H9 (cell line): ENCODE results near the gene MAP4K3. TPM values are rescaled to one million over a fixed set of nuclear protein-coding genes. Genes with fewer than 3 reads are reported as not detected.
"Not testable (repeated sequence)": the region's sequence is repeated elsewhere in the genome, so short reads cannot be mapped to it uniquely, and the experiment has no call there.

Experiments
- DNase-seq: peaks from one replicate; pipeline ENCODE4 v3.0.0-alpha.2; 2017
- H2AFZ ChIP-seq: one replicate; pipeline ENCODE4 v1.6.1; 2013; ENCODE audit warnings: mild to moderate bottlenecking, low read length, control low read depth, moderate library complexity
- H2AK5ac ChIP-seq: 2 replicates; pipeline ENCODE4 v1.6.1; 2013; ENCODE audit warnings: low read length, control low read depth, mixed read lengths; ENCODE audit not compliant: insufficient read length
- H2BK120ac ChIP-seq: one replicate; pipeline ENCODE4 v1.6.1; 2013; ENCODE audit warnings: low read depth, mild to moderate bottlenecking, low read length, control low read depth, inconsistent platforms; ENCODE audit not compliant: poor library complexity, severe bottlenecking
- H2BK12ac ChIP-seq: 2 replicates; pipeline ENCODE4 v1.6.1; 2013; ENCODE audit warnings: low read length, control low read depth, mixed read lengths, low read depth; ENCODE audit not compliant: insufficient read length
- H2BK15ac ChIP-seq: 2 replicates; pipeline ENCODE4 v1.6.1; 2013; ENCODE audit warnings: low read depth, low read length, control low read depth
- H2BK20ac ChIP-seq: one replicate; pipeline ENCODE4 v1.6.1; 2013; ENCODE audit warnings: low read depth, mild to moderate bottlenecking, low read length, control low read depth, inconsistent platforms; ENCODE audit not compliant: poor library complexity, severe bottlenecking
- H2BK5ac ChIP-seq: 2 replicates; pipeline ENCODE4 v1.6.1; 2013; ENCODE audit warnings: low read length, control low read depth, mixed read lengths; ENCODE audit not compliant: insufficient read length
- H3K14ac ChIP-seq: 2 replicates; pipeline ENCODE4 v1.6.1; 2013; ENCODE audit warnings: low read length, control low read depth; ENCODE audit not compliant: insufficient read depth
- H3K18ac ChIP-seq: 2 replicates; pipeline ENCODE4 v1.6.1; 2013; ENCODE audit warnings: low read depth, mild to moderate bottlenecking, mixed read lengths, low read length, control low read depth; ENCODE audit not compliant: insufficient read length
- H3K23ac ChIP-seq: 2 replicates; pipeline ENCODE4 v1.6.1; 2013; ENCODE audit warnings: low read length, control low read depth, mixed read lengths, low read depth; ENCODE audit not compliant: insufficient read length
- H3K23me2 ChIP-seq: 2 replicates; pipeline ENCODE4 v1.6.1; 2013; ENCODE audit warnings: low read depth, mild to moderate bottlenecking, mixed read lengths, low read length, control low read depth; ENCODE audit not compliant: insufficient read length, poor library complexity, severe bottlenecking
- H3K27ac ChIP-seq: 2 replicates; pipeline ENCODE4 v1.5.1; 2013; ENCODE audit warnings: low read length, control low read depth, mixed read lengths, low read depth; ENCODE audit not compliant: insufficient read length
- H3K27me3 ChIP-seq: 2 replicates; pipeline ENCODE4 v1.6.1; 2013; ENCODE audit warnings: low read length, control low read depth, inconsistent platforms; ENCODE audit not compliant: insufficient read depth
- H3K4ac ChIP-seq: 2 replicates; pipeline ENCODE4 v1.6.1; 2013; ENCODE audit warnings: low read depth, mild to moderate bottlenecking, control low read depth, inconsistent platforms, low read length, moderate library complexity
- H3K4me1 ChIP-seq: 2 replicates; pipeline ENCODE4 v1.6.1; 2013; ENCODE audit warnings: low read length, control low read depth, inconsistent platforms; ENCODE audit not compliant: insufficient read depth
- H3K4me2 ChIP-seq: 2 replicates; pipeline ENCODE4 v1.6.1; 2013; ENCODE audit warnings: low read length, control low read depth, mixed read lengths; ENCODE audit not compliant: insufficient read length, insufficient read depth
- H3K56ac ChIP-seq: 2 replicates; pipeline ENCODE4 v1.6.1; 2013; ENCODE audit warnings: low read depth, mild to moderate bottlenecking, mixed read lengths, low read length, control low read depth; ENCODE audit not compliant: insufficient read length
- H3K79me1 ChIP-seq: 2 replicates; pipeline ENCODE4 v1.6.1; 2013; ENCODE audit warnings: low read depth, mild to moderate bottlenecking, moderate library complexity, low read length, control low read depth, inconsistent platforms; ENCODE audit not compliant: insufficient read depth, poor library complexity, severe bottlenecking
- H3K79me2 ChIP-seq: 2 replicates; pipeline ENCODE4 v1.6.1; 2013; ENCODE audit warnings: low read length, control low read depth, inconsistent platforms; ENCODE audit not compliant: insufficient read depth
- H3K9ac ChIP-seq: 2 replicates; pipeline ENCODE4 v1.6.1; 2013; ENCODE audit warnings: low read length, control low read depth, mixed read lengths; ENCODE audit not compliant: insufficient read length; ENCODE audit errors: extremely low read depth
- H3K9me3 ChIP-seq: one replicate; pipeline ENCODE4 v1.6.1; 2013; ENCODE audit warnings: low read depth, low read length, inconsistent platforms; ENCODE audit not compliant: control insufficient read depth
- H3T11ph ChIP-seq: one replicate; pipeline ENCODE4 v1.6.1; 2013; ENCODE audit warnings: mild to moderate bottlenecking, low read length, control low read depth, inconsistent platforms
- H4K20me1 ChIP-seq: one replicate; pipeline ENCODE4 v1.6.1; 2013; ENCODE audit not compliant: control insufficient read depth, insufficient read length, insufficient read depth
- H4K5ac ChIP-seq: 2 replicates; pipeline ENCODE4 v1.6.1; 2013; ENCODE audit warnings: low read depth, mild to moderate bottlenecking, mixed read lengths, low read length, control low read depth; ENCODE audit not compliant: insufficient read length
- H4K8ac ChIP-seq: replicated peaks from 2 replicates; pipeline ENCODE4 v1.6.1; 2013; ENCODE audit warnings: low read length, control low read depth, mixed read lengths, low read depth; ENCODE audit not compliant: insufficient read length
- H4K91ac ChIP-seq: 2 replicates; pipeline ENCODE4 v1.6.1; 2013; ENCODE audit warnings: low read depth, mild to moderate bottlenecking, moderate library complexity, mixed read lengths, low read length, control low read depth; ENCODE audit not compliant: insufficient read length
- H3K27ac Mint-ChIP-seq, 3 experiments: 2 replicates in 2 of 3; 3 replicates in 1 of 3; pipeline ENCODE4 v1.8.0; 2020 to 2021; ENCODE audit warnings: mixed read lengths in 3 of 3, mild to moderate bottlenecking in 1 of 3, moderate library complexity in 1 of 3
- H3K27me3 Mint-ChIP-seq: 2 replicates; pipeline ENCODE4 v1.8.0; 2021; ENCODE audit warnings: low read depth, mild to moderate bottlenecking, moderate library complexity, mixed read lengths
- H3K36me3 Mint-ChIP-seq, 3 experiments: 2 replicates in 2 of 3; 3 replicates in 1 of 3; pipeline ENCODE4 v1.8.0; 2020 to 2021; ENCODE audit warnings: low read depth in 3 of 3, mixed read lengths in 3 of 3; ENCODE audit not compliant: insufficient read depth in 1 of 3
- H3K4me1 Mint-ChIP-seq, 2 experiments: 2 replicates each; pipeline ENCODE4 v1.8.0; 2020; ENCODE audit warnings: mixed read lengths in 2 of 2
- H3K4me3 Mint-ChIP-seq, 2 experiments: 2 replicates in 1 of 2; 3 replicates in 1 of 2; pipeline ENCODE4 v1.8.0; 2020 to 2021; ENCODE audit warnings: mild to moderate bottlenecking in 2 of 2, mixed read lengths in 2 of 2, moderate library complexity in 1 of 2
- H3K9me3 Mint-ChIP-seq, 2 experiments: 2 replicates in 1 of 2; 3 replicates in 1 of 2; pipeline ENCODE4 v1.8.0; 2020; ENCODE audit warnings: mild to moderate bottlenecking in 2 of 2, mixed read lengths in 2 of 2, moderate library complexity in 1 of 2
- CTCF ChIP-seq: fragments of 200-600 bp; sonication (generic); conservative IDR thresholded peaks from 3 replicates; pipeline ENCODE4 v1.8.0; 2021; ENCODE audit warnings: antibody characterized with exemption, mild to moderate bottlenecking
- WGBS: extraction: QIAGEN DNeasy Blood & Tissue Kit; methylation state at CpG from one replicate; pipeline ENCODE4 v1.1.7; 2013; ENCODE audit warnings: missing lambda C conversion rate, low lambda C conversion rate, mixed read lengths; ENCODE audit not compliant: insufficient read length; ENCODE audit errors: extremely low coverage; 5-methylcytosine and 5-hydroxymethylcytosine counted together
- total RNA-seq: library from RNA; stranded (reverse); gene quantifications from 2 replicates; pipeline ENCODE4 v1.2.1, GENCODE V29; 2021

MAP4K3 gene
- total RNA-seq, 1 experiment from 2014 or later, result 37.9 TPM

- no peak overlapping the region for H3K4me2 ChIP-seq
Observed at GRCh38 chr2:39385172-39385571, 51.9 kb downstream of the MAP4K3 start.

GRCh38 chr2:39384071-39384470, 53.0 kb downstream of the MAP4K3 start:
- H2BK12ac ChIP-seq, H3K4me2 ChIP-seq, H3K27me3 Mint-ChIP-seq, H4K20me1 ChIP-seq, H2AK5ac ChIP-seq, H3K27ac ChIP-seq, H2BK120ac ChIP-seq, H3K18ac ChIP-seq, H3K4me1 ChIP-seq, H3K4ac ChIP-seq, H3K27me3 ChIP-seq, H2BK20ac ChIP-seq, H2BK5ac ChIP-seq, H4K5ac ChIP-seq, H2BK15ac ChIP-seq, H2AFZ ChIP-seq, H3K23me2 ChIP-seq, H3K23ac ChIP-seq, H4K91ac ChIP-seq, H3K9me3 ChIP-seq, H3K14ac ChIP-seq, H4K8ac ChIP-seq, H3K79me1 ChIP-seq, DNase-seq, H3K4me3 Mint-ChIP-seq, H3T11ph ChIP-seq, H3K56ac ChIP-seq, H3K9ac ChIP-seq: not testable (repeated sequence)
- Mint-ChIP-seq H3K36me3 (peaks cover 7 to 25% (median 17%) of the 10 kb centered on the region in 3 experiments; a peak in 6 of 7 replicates), H3K4me1 (peaks cover 48 to 49% of the 10 kb centered on the region in 2 experiments), H3K27ac (peak overlapping the region in 1 of 3 experiments; percentile 50; a peak in 2 of 7 replicates), H3K9me3 (peaks cover 0 to 11% of the 10 kb centered on the region in 2 experiments; a peak in 3 of 5 replicates)
- no CpG with 5 or more reads among the region's 11 CpGs for WGBS
- peaks cover 15% of the 10 kb centered on the region; the same call in 1 of the 2 replicates for H3K79me2 ChIP-seq

More at GRCh38 chr2:39385172-39385571, 51.9 kb downstream of the MAP4K3 start:
- no peak overlapping the region for H3K4me3 Mint-ChIP-seq
- Histone ChIP-seq H3K9me3 (no peaks in the 10 kb centered on the region), H4K8ac (no peak overlapping the region), H3K27me3 (no peaks in the 10 kb centered on the region), H2BK120ac (no peak overlapping the region), H2AFZ (no peak overlapping the region), H2BK12ac (no peak overlapping the region), H3K23me2 (no peaks in the 10 kb centered on the region), H3K9ac (no peak overlapping the region), H3T11ph (no peak overlapping the region), H2BK5ac (no peak overlapping the region), H4K91ac (no peak overlapping the region), H4K5ac (no peak overlapping the region), H3K4ac (no peak overlapping the region), H3K56ac (no peak overlapping the region), H3K27ac (no peak overlapping the region), H3K14ac (no peak overlapping the region), H2BK20ac (no peak overlapping the region), H3K23ac (no peak overlapping the region), H2BK15ac (no peak overlapping the region), H4K20me1 (no peaks in the 10 kb centered on the region), H3K79me2 (peaks cover 15% of the 10 kb centered on the region; the same call in 1 of the 2 replicates), H3K18ac (no peak overlapping the region), H2AK5ac (no peak overlapping the region), H3K4me1 (peaks cover 9% of the 10 kb centered on the region; the same call in 1 of the 2 replicates), H3K79me1 (no peaks in the 10 kb centered on the region)
- peaks cover 50% of the 10 kb centered on the region in 2 experiments for H3K4me1 Mint-ChIP-seq
- H3K9me3 Mint-ChIP-seq, result peaks cover 0 to 11% of the 10 kb centered on the region in 2 experiments; a peak in 3 of 5 replicates
- WGBS, result no CpG with 5 or more reads among the region's 2 CpGs
- peaks cover 7 to 25% (median 17%) of the 10 kb centered on the region in 3 experiments; a peak in 6 of 7 replicates for H3K36me3 Mint-ChIP-seq
- no peaks in the 10 kb centered on the region for H3K27me3 Mint-ChIP-seq
- TF ChIP-seq CTCF, result no peak
- no peak overlapping the region for H3K27ac Mint-ChIP-seq
- DNase-seq, result no peak
